Activated naive CD4-positive, alpha-beta T cell treated with anti-CD3 and anti-CD28 coated beads, Interleukin-2, amount 50 U/mL, for 24 hours (primary cell): ENCODE results near the gene ELK4.
A peak's percentile ranks its signal among the peaks of the same experiment; 100 is the strongest.

Source experiments
- H3K27ac Mint-ChIP-seq: one replicate; pipeline ENCODE4 v1.8.0; 2021; ENCODE audit warnings: mild to moderate bottlenecking, mixed read lengths
- H3K27me3 Mint-ChIP-seq: one replicate; pipeline ENCODE4 v1.8.0; 2021; ENCODE audit warnings: mixed read lengths
- H3K36me3 Mint-ChIP-seq: one replicate; pipeline ENCODE4 v1.8.0; 2021; ENCODE audit warnings: mixed read lengths
- H3K4me1 Mint-ChIP-seq: one replicate; pipeline ENCODE4 v1.8.0; 2021; ENCODE audit warnings: mixed read lengths
- H3K4me3 Mint-ChIP-seq: one replicate; pipeline ENCODE4 v1.8.0; 2021; ENCODE audit warnings: mild to moderate bottlenecking, mixed read lengths
- H3K9me3 Mint-ChIP-seq: one replicate; pipeline ENCODE4 v1.8.0; 2021; ENCODE audit warnings: mixed read lengths

Gene ELK4

GRCh38 chr1:205576805-205577761 lies 54.7 kb downstream of the ELK4 start:
- H3K36me3 Mint-ChIP-seq, result no peaks in the 10 kb centered on the region
- H3K27ac Mint-ChIP-seq, result no peak overlapping the region
- peaks cover 2% of the 10 kb centered on the region for H3K27me3 Mint-ChIP-seq
- no peaks in the 10 kb centered on the region for H3K4me1 Mint-ChIP-seq
- H3K4me3 Mint-ChIP-seq, result no peak overlapping the region
- H3K9me3 Mint-ChIP-seq, result no peaks in the 10 kb centered on the region

- H3K4me3 Mint-ChIP-seq, result no peak overlapping the region
- H3K9me3 Mint-ChIP-seq, result no peaks in the 10 kb centered on the region
- no peaks in the 10 kb centered on the region for H3K36me3 Mint-ChIP-seq
- H3K27ac Mint-ChIP-seq, result no peak overlapping the region
- H3K4me1 Mint-ChIP-seq, result no peaks in the 10 kb centered on the region
- peaks cover 2% of the 10 kb centered on the region for H3K27me3 Mint-ChIP-seq
Measured at GRCh38 chr1:205576011-205576410, 55.8 kb downstream of the ELK4 start.

GRCh38 chr1:205575294-205575885 lies 56.4 kb downstream of the ELK4 start:
- Mint-ChIP-seq H3K36me3 (no peaks in the 10 kb centered on the region), H3K27ac (no peak overlapping the region), H3K9me3 (no peaks in the 10 kb centered on the region), H3K4me3 (no peak overlapping the region), H3K27me3 (peaks cover 2% of the 10 kb centered on the region), H3K4me1 (no peaks in the 10 kb centered on the region)

GRCh38 chr1:205572421-205572820 lies 59.4 kb downstream of the ELK4 start:
- no peak overlapping the region for H3K27ac Mint-ChIP-seq
- peaks cover 7% of the 10 kb centered on the region for H3K27me3 Mint-ChIP-seq
- H3K4me1 Mint-ChIP-seq, result peaks cover 4% of the 10 kb centered on the region
- no peaks in the 10 kb centered on the region for H3K9me3 Mint-ChIP-seq
- no peak overlapping the region for H3K4me3 Mint-ChIP-seq
- H3K36me3 Mint-ChIP-seq, result no peaks in the 10 kb centered on the region

- Mint-ChIP-seq H3K36me3 (no peaks in the 10 kb centered on the region), H3K4me3 (no peak overlapping the region), H3K4me1 (peaks cover 4% of the 10 kb centered on the region), H3K27ac (no peak overlapping the region), H3K9me3 (no peaks in the 10 kb centered on the region), H3K27me3 (peaks cover 13% of the 10 kb centered on the region)
Measured at GRCh38 chr1:205571747-205572146, 60.1 kb downstream of the ELK4 start.

GRCh38 chr1:205570796-205571537 lies 60.8 kb downstream of the ELK4 start:
- Mint-ChIP-seq H3K36me3 (no peaks in the 10 kb centered on the region), H3K27ac (no peak overlapping the region), H3K27me3 (peaks cover 17% of the 10 kb centered on the region), H3K4me1 (peaks cover 4% of the 10 kb centered on the region), H3K9me3 (no peaks in the 10 kb centered on the region), H3K4me3 (no peak overlapping the region)

GRCh38 chr1:205570173-205570501 lies 61.7 kb downstream of the ELK4 start:
- Mint-ChIP-seq H3K36me3 (no peaks in the 10 kb centered on the region), H3K27ac (no peak overlapping the region), H3K4me1 (peaks cover 4% of the 10 kb centered on the region), H3K9me3 (no peaks in the 10 kb centered on the region), H3K4me3 (peak overlapping the region; percentile 54), H3K27me3 (peaks cover 21% of the 10 kb centered on the region)

- Mint-ChIP-seq H3K27ac (no peak overlapping the region), H3K4me1 (peaks cover 4% of the 10 kb centered on the region), H3K36me3 (no peaks in the 10 kb centered on the region), H3K9me3 (no peaks in the 10 kb centered on the region), H3K27me3 (peaks cover 21% of the 10 kb centered on the region), H3K4me3 (peak overlapping the region; percentile 54)
Measured at GRCh38 chr1:205569411-205570172, 62.2 kb downstream of the ELK4 start.

GRCh38 chr1:205568469-205569361 lies 63.1 kb downstream of the ELK4 start:
- peaks cover 4% of the 10 kb centered on the region for H3K4me1 Mint-ChIP-seq
- H3K27ac Mint-ChIP-seq, result no peak overlapping the region
- H3K36me3 Mint-ChIP-seq, result no peaks in the 10 kb centered on the region
- H3K27me3 Mint-ChIP-seq, result peaks cover 21% of the 10 kb centered on the region
- no peaks in the 10 kb centered on the region for H3K9me3 Mint-ChIP-seq
- peak overlapping the region; percentile 73 for H3K4me3 Mint-ChIP-seq

GRCh38 chr1:205568135-205568468 lies 63.7 kb downstream of the ELK4 start:
- Mint-ChIP-seq H3K27me3 (peaks cover 21% of the 10 kb centered on the region), H3K4me1 (peaks cover 4% of the 10 kb centered on the region), H3K4me3 (peak overlapping the region; percentile 73), H3K27ac (no peak overlapping the region), H3K36me3 (no peaks in the 10 kb centered on the region), H3K9me3 (no peaks in the 10 kb centered on the region)

GRCh38 chr1:205567716-205568115 lies 64.1 kb downstream of the ELK4 start:
- H3K27ac Mint-ChIP-seq, result no peak overlapping the region
- H3K27me3 Mint-ChIP-seq, result peaks cover 21% of the 10 kb centered on the region
- H3K36me3 Mint-ChIP-seq, result no peaks in the 10 kb centered on the region

GRCh38 chr1:205565799-205566198 lies 66.0 kb downstream of the ELK4 start:
- Mint-ChIP-seq H3K4me3 (no peak overlapping the region), H3K36me3 (no peaks in the 10 kb centered on the region), H3K4me1 (peaks cover 4% of the 10 kb centered on the region), H3K9me3 (peaks cover 5% of the 10 kb centered on the region), H3K27me3 (peaks cover 27% of the 10 kb centered on the region), H3K27ac (peak overlapping the region; percentile 57)

More at GRCh38 chr1:205567716-205568115, 64.1 kb downstream of the ELK4 start:
- H3K4me3 Mint-ChIP-seq, result no peak overlapping the region
- peaks cover 4% of the 10 kb centered on the region for H3K4me1 Mint-ChIP-seq
- H3K9me3 Mint-ChIP-seq, result no peaks in the 10 kb centered on the region

- Mint-ChIP-seq H3K4me1 (peaks cover 4% of the 10 kb centered on the region), H3K27me3 (peaks cover 32% of the 10 kb centered on the region), H3K27ac (no peak overlapping the region), H3K4me3 (no peak overlapping the region), H3K36me3 (no peaks in the 10 kb centered on the region), H3K9me3 (peaks cover 9% of the 10 kb centered on the region)
Measured at GRCh38 chr1:205563927-205564441, 67.8 kb downstream of the ELK4 start.

GRCh38 chr1:205561501-205562203 lies 70.2 kb downstream of the ELK4 start:
- Mint-ChIP-seq H3K36me3 (no peaks in the 10 kb centered on the region), H3K4me3 (no peak overlapping the region), H3K9me3 (peaks cover 9% of the 10 kb centered on the region), H3K27ac (no peak overlapping the region), H3K4me1 (no peaks in the 10 kb centered on the region), H3K27me3 (peaks cover 31% of the 10 kb centered on the region)
